ENCODE data around the gene CHST13. TPM values are rescaled to one million over a fixed set of nuclear protein-coding genes. Genes with fewer than 3 reads are reported as not detected.

CHST13 gene
- total RNA-seq, 1 donor from 2014 or later: 0.64 TPM

GRCh38 chr3:126502656-126503055, 21.3 kb upstream of the CHST13 start:
- no peak for TF ChIP-seq CTCF (IDR thresholded peaks at IDR 0.05)
- Histone ChIP-seq H3K27ac (no peak overlapping the region), H3K36me3 (no peaks in the 10 kb centered on the region), H3K4me1 (no peaks in the 10 kb centered on the region), H3K9me3 (no peaks in the 10 kb centered on the region), H3K4me3 (no peak overlapping the region), H3K27me3 (no peaks in the 10 kb centered on the region)
- intact Hi-C loops (cut with DNase I): no loop called here
- ATAC-seq (no peak), DNase-seq (no peak)

GRCh38 chr3:126503701-126504100, 20.3 kb upstream of the CHST13 start:
- no peaks in the 10 kb centered on the region for H3K27me3 ChIP-seq
- H3K4me3 ChIP-seq: no peak overlapping the region
- H3K4me1 ChIP-seq: no peaks in the 10 kb centered on the region
- intact Hi-C loops (cut with DNase I): no loop called here
- H3K27ac ChIP-seq: no peak overlapping the region
- H3K9me3 ChIP-seq: no peaks in the 10 kb centered on the region
- ATAC-seq (no peak), DNase-seq (no peak)
- no peak for TF ChIP-seq CTCF (IDR thresholded peaks at IDR 0.05)
- H3K36me3 ChIP-seq: no peaks in the 10 kb centered on the region

- no peak overlapping the region for H3K4me3 ChIP-seq
- no peak for DNase-seq
- H3K27ac ChIP-seq: no peak overlapping the region
- no peaks in the 10 kb centered on the region for H3K27me3 ChIP-seq
- no peaks in the 10 kb centered on the region for H3K4me1 ChIP-seq
- no peak for TF ChIP-seq CTCF (IDR thresholded peaks at IDR 0.05)
- no peak for ATAC-seq
- intact Hi-C loops (cut with DNase I): no loop called here
- no peaks in the 10 kb centered on the region for H3K9me3 ChIP-seq
- no peaks in the 10 kb centered on the region for H3K36me3 ChIP-seq
These were observed 16.1 kb upstream of the CHST13 start for GRCh38 chr3:126507886-126508285.

- H3K27me3 ChIP-seq: no peaks in the 10 kb centered on the region
- no peak for TF ChIP-seq CTCF (IDR thresholded peaks at IDR 0.05)
- ATAC-seq: peak; percentile 54
- H3K4me3 ChIP-seq: no peak overlapping the region
- H3K27ac ChIP-seq: no peak overlapping the region
- no peaks in the 10 kb centered on the region for H3K4me1 ChIP-seq
- H3K9me3 ChIP-seq: no peaks in the 10 kb centered on the region
- H3K36me3 ChIP-seq: no peaks in the 10 kb centered on the region
- DNase-seq: no peak
- intact Hi-C loops (cut with DNase I): no loop called here
These were observed 15.4 kb upstream of the CHST13 start for GRCh38 chr3:126508564-126508964.

- no peaks in the 10 kb centered on the region for H3K4me1 ChIP-seq
- H3K27me3 ChIP-seq: no peaks in the 10 kb centered on the region
- DNase-seq (peak; percentile 45), ATAC-seq (no peak)
- no peaks in the 10 kb centered on the region for H3K36me3 ChIP-seq
- H3K27ac ChIP-seq: no peak overlapping the region
- no peak for TF ChIP-seq CTCF (IDR thresholded peaks at IDR 0.05)
- no peak overlapping the region for H3K4me3 ChIP-seq
- H3K9me3 ChIP-seq: no peaks in the 10 kb centered on the region
- intact Hi-C loops (cut with DNase I): no loop called here
These were observed 14.2 kb upstream of the CHST13 start for GRCh38 chr3:126509597-126510307.

Measured in upper lobe of right lung (tissue), 1 donor.